Activated CD8-positive, alpha-beta memory T cell treated with anti-CD3 and anti-CD28 coated beads for 4 hours (primary cell): Measurements from ENCODE around the gene PTGDR2.

Experiments
- DNase-seq, 2 donors: peaks; one replicate each; pipeline ENCODE4 v3.0.0-alpha.2; 2020; ENCODE audit warnings: low read depth in 2 of 2

The PTGDR2 gene

GRCh38 chr11:60810569-60810968 lies 45.2 kb downstream of the PTGDR2 start:
- no peak for DNase-seq

DNA sequence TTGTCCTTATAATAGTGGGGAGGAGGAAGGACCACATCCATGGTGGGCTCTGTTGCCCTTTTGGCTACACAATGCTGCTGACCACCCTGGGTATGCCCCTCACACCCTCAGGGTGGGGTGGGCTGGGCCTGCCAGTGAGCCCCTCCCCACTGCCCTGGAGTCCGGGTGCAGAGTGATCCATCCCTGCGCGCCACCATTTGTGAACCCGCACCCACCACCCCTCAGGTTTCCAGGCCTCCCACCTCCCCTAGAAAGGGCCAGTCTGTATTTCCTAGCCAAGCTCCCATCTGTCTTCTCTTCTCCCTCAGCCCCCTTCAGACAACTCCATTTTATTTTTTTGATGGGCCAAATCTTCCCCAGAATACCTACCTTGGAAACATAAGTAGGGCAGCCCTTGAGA lies 45.6 kb downstream of the PTGDR2 start:
- DNase-seq, result no peak

DNA sequence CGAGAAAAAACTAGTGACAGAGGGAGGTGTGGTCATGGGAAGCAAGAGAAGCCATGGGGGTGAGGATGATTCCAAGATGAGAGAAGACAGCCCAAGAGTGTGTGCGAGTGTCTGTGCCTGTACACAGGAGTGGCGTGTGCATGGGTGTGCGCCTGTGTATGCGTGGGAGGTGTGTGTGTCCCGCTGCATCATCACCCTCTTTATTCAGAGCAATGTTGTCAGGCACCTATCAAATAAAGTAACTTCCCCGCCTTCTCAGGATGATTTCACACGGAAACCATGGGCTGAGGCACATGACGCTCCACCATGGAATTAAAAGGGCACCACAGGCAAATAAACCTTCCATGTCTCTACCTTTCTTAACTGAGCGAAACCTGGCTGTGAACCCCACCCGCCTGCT lies 46.1 kb downstream of the PTGDR2 start:
- no peak for DNase-seq

GRCh38 chr11:60809249-60809648 lies 46.5 kb downstream of the PTGDR2 start:
- DNase-seq, result no peak

- DNase-seq, result no peak
These were observed 52.3 kb downstream of the PTGDR2 start for GRCh38 chr11:60803273-60803936.

GRCh38 chr11:60801194-60801593 lies 54.6 kb downstream of the PTGDR2 start:
- no peak for DNase-seq
